HepG2 (cell line): ENCODE measurements around the gene UBAP2L. TPM values are rescaled to one million over a fixed set of nuclear protein-coding genes. Genes with fewer than 3 reads are reported as not detected.

ENCODE experiments used
- CCDC6 ChIP-seq: sonication (generic); formaldehyde crosslinking; IDR thresholded peaks from 2 replicates; pipeline ENCODE4 v1.8.1; 2022; ENCODE audit warnings: mild to moderate bottlenecking, missing genetic modification reagents, moderate library complexity
- GPN1 ChIP-seq: sonication (generic); formaldehyde crosslinking; IDR thresholded peaks from 2 replicates; pipeline ENCODE4 v1.5.1; 2020; ENCODE audit warnings: missing genetic modification reagents, borderline replicate concordance
- JUND ChIP-seq: sonication (generic); formaldehyde crosslinking; IDR thresholded peaks from 2 replicates; pipeline ENCODE4 v1.8.0; 2022; ENCODE audit warnings: mild to moderate bottlenecking, missing genetic modification reagents
- MIXL1 ChIP-seq: IDR thresholded peaks from 2 replicates; pipeline ENCODE4 v1.6.1; 2016
- NAIF1 ChIP-seq: sonication (generic); formaldehyde crosslinking; IDR thresholded peaks from 2 replicates; pipeline ENCODE4 v1.5.0; 2020; ENCODE audit warnings: mild to moderate bottlenecking, missing genetic modification reagents, borderline replicate concordance
- PAF1 ChIP-seq: IDR thresholded peaks from 2 replicates; pipeline ENCODE4 v1.6.1; 2016; ENCODE audit warnings: missing genetic modification reagents, missing compliant biosample characterization
- PAX8 ChIP-seq: sonication (generic); formaldehyde crosslinking; IDR thresholded peaks from 2 replicates; pipeline ENCODE4 v1.8.0; 2022; ENCODE audit warnings: mild to moderate bottlenecking, missing genetic modification reagents, borderline replicate concordance
- POLR2AphosphoS5 ChIP-seq: IDR thresholded peaks from 2 replicates; pipeline ENCODE4 v1.6.1; 2012; ENCODE audit warnings: low read depth, low read length
- PRMT3 ChIP-seq: sonication (generic); formaldehyde crosslinking; IDR thresholded peaks from 2 replicates; pipeline ENCODE4 v1.8.1; 2022; ENCODE audit warnings: low read depth, mild to moderate bottlenecking, moderate library complexity, missing genetic modification reagents, borderline replicate concordance
- RFX1 ChIP-seq: fragments of 450-650 bp; IDR thresholded peaks from 2 replicates; pipeline ENCODE4 v1.6.1; 2017
- SALL1 ChIP-seq: sonication (generic); formaldehyde crosslinking; IDR thresholded peaks from 2 replicates; pipeline ENCODE4 v1.8.0; 2022; ENCODE audit warnings: mild to moderate bottlenecking, missing genetic modification reagents
- SCMH1 ChIP-seq: sonication (generic); formaldehyde crosslinking; IDR thresholded peaks from 2 replicates; pipeline ENCODE4 v1.9.0; 2021; ENCODE audit warnings: missing genetic modification reagents, mild to moderate bottlenecking, borderline replicate concordance
- SIX4 ChIP-seq: sonication (generic); formaldehyde crosslinking; IDR thresholded peaks from 2 replicates; pipeline ENCODE4 v1.4.0; 2020; ENCODE audit warnings: missing genetic modification reagents
- TERF1 ChIP-seq: sonication (generic); formaldehyde crosslinking; IDR thresholded peaks from 2 replicates; pipeline ENCODE4 v1.8.0; 2022; ENCODE audit warnings: mild to moderate bottlenecking, missing genetic modification reagents, moderate library complexity
- ZC3H13 ChIP-seq: sonication (generic); formaldehyde crosslinking; IDR thresholded peaks from 2 replicates; pipeline ENCODE4 v1.8.1; 2023; ENCODE audit warnings: mild to moderate bottlenecking, missing genetic modification reagents, moderate library complexity
- ZGPAT ChIP-seq: IDR thresholded peaks from 2 replicates; pipeline ENCODE4 v1.6.1; 2016; ENCODE audit warnings: mild to moderate bottlenecking
- ZMYM4 ChIP-seq: sonication (generic); formaldehyde crosslinking; IDR thresholded peaks from 2 replicates; pipeline ENCODE4 v1.8.1; 2023; ENCODE audit warnings: mild to moderate bottlenecking, missing genetic modification reagents
- ZNF180 ChIP-seq: sonication (generic); formaldehyde crosslinking; IDR thresholded peaks from 2 replicates; pipeline ENCODE4 v1.4.0; 2020; ENCODE audit warnings: low read depth, missing genetic modification reagents, borderline replicate concordance
- ZNF230 ChIP-seq: sonication (generic); formaldehyde crosslinking; IDR thresholded peaks from 2 replicates; pipeline ENCODE4 v1.4.0; 2020; ENCODE audit warnings: mild to moderate bottlenecking, missing genetic modification reagents
- ZNF292 ChIP-seq: sonication (generic); formaldehyde crosslinking; IDR thresholded peaks from 2 replicates; pipeline ENCODE4 v1.8.1; 2022; ENCODE audit warnings: mild to moderate bottlenecking, low read depth, missing genetic modification reagents, borderline replicate concordance
- ZNF296 ChIP-seq: sonication (generic); formaldehyde crosslinking; conservative IDR thresholded peaks from 2 replicates; pipeline ENCODE4 v1.5.0; 2020; ENCODE audit warnings: mild to moderate bottlenecking, missing genetic modification reagents
- ZNF547 ChIP-seq: sonication (generic); formaldehyde crosslinking; IDR thresholded peaks from 2 replicates; pipeline ENCODE4 v1.5.1; 2020; ENCODE audit warnings: mild to moderate bottlenecking, missing genetic modification reagents
- ZNF557 ChIP-seq: sonication (generic); formaldehyde crosslinking; IDR thresholded peaks from 2 replicates; pipeline ENCODE4 v1.4.0; 2020; ENCODE audit warnings: missing genetic modification reagents
- ZNF598 ChIP-seq: sonication (generic); formaldehyde crosslinking; IDR thresholded peaks from 2 replicates; pipeline ENCODE4 v1.5.1; 2020; ENCODE audit warnings: mild to moderate bottlenecking, missing genetic modification reagents, borderline replicate concordance
- ZNF605 ChIP-seq: sonication (generic); formaldehyde crosslinking; IDR thresholded peaks from 2 replicates; pipeline ENCODE4 v1.8.0; 2022; ENCODE audit warnings: mild to moderate bottlenecking, missing genetic modification reagents
- ZNF703 ChIP-seq: sonication (generic); formaldehyde crosslinking; IDR thresholded peaks from 2 replicates; pipeline ENCODE4 v1.5.1; 2020; ENCODE audit warnings: missing genetic modification reagents, mild to moderate bottlenecking, moderate library complexity, borderline replicate concordance
- ZXDC ChIP-seq: sonication (generic); formaldehyde crosslinking; IDR thresholded peaks from 2 replicates; pipeline ENCODE4 v1.5.0; 2020; ENCODE audit warnings: mild to moderate bottlenecking, missing genetic modification reagents
- polyA plus RNA-seq, 8 experiments: library from polyadenylated mRNA; depleted of rRNA in 3 of 8; stranded (reverse) in 7 of 8; unstranded in 1 of 8; fragments of >200 nt; fragmentation: Illumina TruSeq in 4 of 8; extraction: Trizol in 4 of 8; gene quantifications; 2 replicates each; pipeline versions ENCODE4 v1.2.1 to v1.2.3, GENCODE V29; 2011 to 2016; ENCODE audit warnings: low read depth in 4 of 8, missing spikeins in 1 of 8, mixed read lengths in 1 of 8; ENCODE audit not compliant: insufficient read depth in 1 of 8
- total RNA-seq, 5 experiments: library from RNA; depleted of rRNA; stranded (reverse); fragments of >200 nt; fragmentation: Illumina TruSeq; extraction: Trizol; gene quantifications; 2 replicates each; pipeline ENCODE4 v1.2.3, GENCODE V29; 2016; ENCODE audit warnings: low read depth in 1 of 5

The UBAP2L gene
- total and polyA plus RNA-seq, 2 of the 13 experiments (the other 11 are each of a cell fraction or from before 2014, with no cell fraction given) = 74.2 to 159 TPM

GRCh38 chr1:154272217-154272998 is 51.7 kb downstream of the UBAP2L start, which contains the start of gene HAX1 (continued):
- peak; percentile 84 for TF ChIP-seq ZGPAT (CRISPR knock-in tag)
- no peak for TF ChIP-seq JUND
- no peak for TF ChIP-seq ZNF180 (CRISPR knock-in tag)
- peak; percentile 77; the same call in 1 of the 2 replicates for TF ChIP-seq ZXDC (CRISPR knock-in tag)
- TF ChIP-seq TERF1 (CRISPR knock-in tag) = no peak
- no peak for TF ChIP-seq ZNF703 (CRISPR knock-in tag)
- TF ChIP-seq ZNF547 = no peak
- TF ChIP-seq SCMH1 (CRISPR knock-in tag) = no peak
- TF ChIP-seq PAX8 (CRISPR knock-in tag) = no peak
- TF ChIP-seq ZNF598 (CRISPR knock-in tag) = peak; percentile 78; the same call in 1 of the 2 replicates
- TF ChIP-seq ZNF296 (CRISPR knock-in tag) = no peak
- peak; percentile 19; the same call in 1 of the 2 replicates for TF ChIP-seq ZNF292 (CRISPR knock-in tag)
- TF ChIP-seq ZNF557 (CRISPR knock-in tag) = no peak
- TF ChIP-seq NAIF1 (CRISPR knock-in tag) = peak; percentile 61; the same call in 1 of the 2 replicates
- TF ChIP-seq CCDC6 = peak; percentile 86
- TF ChIP-seq POLR2AphosphoS5 = peak; percentile 78
- TF ChIP-seq PRMT3 (CRISPR knock-in tag) = no peak
- no peak; the same call in 1 of the 2 replicates for TF ChIP-seq ZNF605 (CRISPR knock-in tag)
- TF ChIP-seq ZMYM4 = peak; percentile 74
- TF ChIP-seq SIX4 (CRISPR knock-in tag) = peak; percentile 71
- TF ChIP-seq SALL1 (CRISPR knock-in tag) = peak; percentile 56; the same call in 1 of the 2 replicates
- TF ChIP-seq ZC3H13 = peak; percentile 71; the same call in 1 of the 2 replicates
- TF ChIP-seq PAF1 = peak; percentile 66; the same call in 1 of the 2 replicates
- TF ChIP-seq MIXL1 = peak; percentile 9; the same call in 1 of the 2 replicates
- TF ChIP-seq ZNF230 (CRISPR knock-in tag) = peak; percentile 61; the same call in 1 of the 2 replicates
- no peak for TF ChIP-seq RFX1
- TF ChIP-seq GPN1 (CRISPR knock-in tag) = no peak
